Daoy (cell line): ENCODE results near the gene VMO1. TPM values are rescaled to one million over a fixed set of nuclear protein-coding genes. Genes with fewer than 3 reads are reported as not detected.

Experiments
- DNase-seq: peaks from one replicate; pipeline ENCODE4 v3.0.0-alpha.2; 2015; ENCODE audit warnings: low read depth
- total RNA-seq: library from RNA; depleted of rRNA; stranded (reverse); fragments of >200 nt; shearing (Covaris generic); gene quantifications from 2 replicates; pipeline ENCODE4 v1.2.3, GENCODE V29; 2014

The VMO1 gene
- total RNA-seq, 1 experiment from 2014 or later: not detected

- no peak for DNase-seq
Measured at GRCh38 chr17:4800462-4801196, 14.5 kb upstream of the VMO1 start.

GRCh38 chr17:4796552-4796920, 10.4 kb upstream of the VMO1 start:
- DNase-seq: peak; percentile 67

DNA sequence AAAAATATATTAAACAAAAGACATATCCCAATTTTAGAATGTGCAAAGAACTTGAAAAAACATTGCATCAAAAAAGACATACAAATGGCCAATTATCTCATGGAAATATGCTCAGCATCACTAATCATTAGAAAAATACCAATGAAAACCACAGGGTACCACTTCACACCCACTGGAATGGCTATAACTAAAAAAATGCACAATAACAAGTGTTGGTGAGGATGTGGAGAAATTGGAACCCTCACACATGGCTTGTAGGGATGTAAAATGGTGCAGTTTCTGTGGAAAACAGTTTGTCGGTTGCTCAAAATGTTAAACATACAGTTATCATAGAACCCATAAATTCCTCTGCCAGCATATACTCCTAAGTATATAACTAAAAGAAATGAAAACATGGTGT, 9.0 kb upstream of the VMO1 start:
- DNase-seq: no peak

DNA sequence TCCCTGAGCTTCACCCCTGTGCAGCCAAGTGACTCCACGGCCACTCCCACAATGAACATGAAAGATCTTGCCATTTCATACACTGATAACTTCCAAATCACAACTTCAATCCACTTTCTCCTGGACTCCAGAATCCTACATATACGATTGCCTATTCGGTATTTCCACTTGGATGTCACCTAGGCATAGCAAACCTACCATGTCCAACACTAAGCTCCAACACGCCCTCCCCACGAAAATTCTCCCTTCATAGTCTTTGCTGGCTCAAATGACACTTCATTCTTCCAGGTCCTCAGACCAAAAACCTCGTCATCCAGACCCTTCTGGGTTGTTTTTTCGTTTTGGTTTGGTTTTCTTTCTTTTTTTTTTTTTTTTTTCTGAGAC, 4.5 kb upstream of the VMO1 start:
- no peak for DNase-seq

DNA sequence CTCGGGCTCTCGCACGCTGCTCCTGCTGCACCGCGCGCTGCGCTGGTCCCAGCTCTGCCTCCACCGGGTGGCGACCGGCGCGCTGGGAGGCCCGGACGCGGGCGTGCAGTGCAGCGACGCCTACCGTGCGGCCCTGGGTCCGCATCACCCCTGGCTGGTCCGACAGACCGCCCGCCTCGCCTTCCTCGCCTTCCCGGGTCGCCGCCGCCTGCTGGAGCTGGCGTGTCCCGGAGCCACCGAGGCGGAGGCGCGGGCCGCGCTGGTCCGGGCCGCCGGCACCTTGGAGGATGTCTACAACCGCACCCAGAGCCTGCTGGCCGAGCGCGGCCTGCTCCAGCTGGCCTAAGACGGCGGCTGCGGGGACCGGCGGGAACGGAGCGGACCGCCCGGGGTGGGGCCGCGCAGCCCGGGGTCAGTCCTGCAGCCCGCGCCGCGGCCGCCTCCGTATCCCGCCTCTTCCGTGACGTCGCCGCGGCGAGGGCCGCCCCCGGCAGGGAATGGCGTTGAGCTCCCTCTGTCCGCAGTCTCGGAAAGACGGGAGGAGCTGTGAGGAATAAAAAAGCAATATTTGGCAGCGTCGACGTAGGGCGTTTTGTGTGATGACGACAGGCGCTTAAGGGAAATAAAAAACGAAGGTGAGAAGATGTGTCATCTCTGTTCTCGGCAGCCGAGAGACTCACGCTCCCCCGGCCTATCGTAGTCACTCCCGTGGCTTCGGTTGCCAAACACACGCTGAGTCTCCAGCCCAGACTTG, 4.0 kb upstream of the VMO1 start:
- peak; percentile 93 for DNase-seq

DNA sequence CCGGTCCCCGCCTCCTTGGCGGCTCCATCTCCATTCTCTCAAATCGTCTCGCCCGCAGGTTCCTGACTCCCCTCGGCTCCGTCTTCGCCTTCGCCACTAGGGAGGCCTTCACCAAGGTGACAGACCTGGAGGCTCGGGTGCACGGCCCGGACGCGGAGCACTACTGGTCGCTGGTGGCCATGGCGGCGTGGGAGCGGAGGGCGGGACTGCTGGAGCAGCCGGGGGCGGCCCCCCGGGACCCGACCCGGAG, 3.5 kb upstream of the VMO1 start:
- no peak for DNase-seq

- no peak for DNase-seq
Measured at GRCh38 chr17:4788807-4789700, 2.9 kb upstream of the VMO1 start, which contains the start of gene GLTPD2. Gene GLTPD2 (plus strand): TSS chr17:4788964. CDS start chr17:4789012, 48 bp downstream.

DNA sequence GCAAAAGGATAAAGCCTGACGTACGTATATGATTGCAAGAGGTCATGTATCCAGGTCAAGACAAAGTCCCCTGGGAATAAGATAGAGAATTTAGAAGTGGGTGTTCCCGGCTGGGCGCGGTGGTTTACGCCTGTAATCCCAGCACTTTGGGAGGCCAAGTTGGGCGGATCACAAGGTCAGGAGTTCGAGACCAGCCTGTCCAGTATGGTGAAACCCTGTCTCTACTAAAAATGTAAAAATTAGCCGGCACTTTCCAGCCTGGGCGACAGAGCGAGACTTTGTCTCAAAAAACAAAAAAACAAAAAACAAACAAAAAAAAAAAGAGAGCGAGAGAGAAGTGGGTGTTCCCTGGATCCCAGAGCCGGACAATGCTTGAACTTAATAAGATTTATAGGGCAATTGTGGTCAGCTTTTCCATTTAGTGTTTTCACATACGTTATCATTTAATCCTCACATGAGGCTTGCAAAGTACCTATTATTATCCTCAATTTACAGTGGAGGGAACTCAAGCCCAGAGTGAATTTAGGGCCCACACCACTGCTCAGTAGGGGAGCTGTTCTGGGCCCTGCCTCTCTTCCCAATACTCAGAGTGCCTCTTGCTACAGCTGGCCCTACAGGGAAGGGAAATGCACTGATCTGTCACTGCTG, 2.1 kb upstream of the VMO1 start:
- DNase-seq: no peak

GRCh38 chr17:4786516-4786915, 352 bp upstream of the VMO1 start:
- DNase-seq: no peak

GRCh38 chr17:4785311-4786105, 656 bp downstream of the VMO1 start:
- no peak for DNase-seq

GRCh38 chr17:4782652-4783051, 3.5 kb downstream of the VMO1 start:
- no peak for DNase-seq

GRCh38 chr17:4780325-4780955, 5.7 kb downstream of the VMO1 start:
- no peak for DNase-seq

DNA sequence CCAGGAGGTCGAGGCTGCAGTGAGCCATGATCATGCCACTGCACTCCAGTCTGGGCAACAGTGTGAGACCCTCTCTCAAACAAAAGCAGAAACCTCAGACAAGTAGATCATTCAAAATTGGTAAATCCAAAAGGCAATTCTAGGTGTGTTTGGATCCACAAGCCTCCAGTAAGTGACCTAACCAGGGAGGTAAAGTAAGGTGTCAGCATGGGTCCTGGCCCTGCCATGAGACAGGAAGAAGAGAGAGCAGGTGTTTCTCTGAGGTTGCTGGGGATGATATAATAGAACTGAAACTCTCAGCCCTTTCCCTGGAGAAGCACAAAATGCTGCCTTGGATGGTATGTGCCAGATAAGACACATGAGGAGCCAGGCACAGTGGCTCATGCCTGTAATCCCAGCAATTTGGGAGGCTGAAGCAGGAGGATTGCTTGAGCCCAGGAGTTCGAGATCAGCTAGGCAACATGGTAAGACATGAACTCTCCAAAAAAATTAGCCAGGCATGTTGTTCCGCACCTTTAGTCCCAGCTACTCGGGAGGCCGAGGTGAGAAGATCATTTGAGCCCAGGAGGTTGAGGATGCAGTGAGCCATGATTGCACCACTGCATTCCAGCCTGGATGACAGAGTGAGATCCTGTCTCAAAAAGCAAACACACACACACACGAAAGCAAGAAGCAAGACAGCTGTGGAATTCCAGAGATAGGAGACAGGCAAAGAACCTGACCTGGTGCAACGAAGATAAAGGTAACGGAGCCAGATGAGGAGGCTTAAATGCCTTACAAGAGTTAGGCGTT, 8.0 kb downstream of the VMO1 start:
- no peak for DNase-seq

GRCh38 chr17:4772235-4772613, 13.9 kb downstream of the VMO1 start:
- no peak for DNase-seq

GRCh38 chr17:4771519-4772234, 14.5 kb downstream of the VMO1 start, which contains the start of gene TM4SF5:
Gene TM4SF5 (plus strand): TSS chr17:4771886. CDS start chr17:4771923, 37 bp downstream.
- DNase-seq: peak; percentile 62

DNA sequence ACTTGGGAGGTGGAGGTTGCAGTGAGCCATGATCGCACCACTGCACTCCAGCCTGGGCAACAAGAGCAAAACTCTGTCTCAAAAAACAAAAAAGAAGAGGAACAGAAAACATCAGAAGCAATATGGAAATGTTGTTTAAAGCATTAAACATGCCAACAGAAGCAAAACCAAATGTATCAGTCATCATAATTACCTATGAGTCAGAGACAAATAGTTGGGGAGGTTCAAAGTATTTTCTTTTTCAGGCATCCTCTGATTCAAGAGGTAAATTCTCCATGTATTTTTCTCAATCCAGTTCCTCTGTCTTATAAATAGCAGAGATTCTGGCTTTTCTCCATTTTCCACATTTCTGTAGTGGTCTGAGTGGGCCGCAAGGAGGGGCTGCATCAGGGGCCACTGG, 16.5 kb downstream of the VMO1 start:
- no peak for DNase-seq

- DNase-seq: no peak
Measured at GRCh38 chr17:4768298-4768697, 17.9 kb downstream of the VMO1 start.

DNA sequence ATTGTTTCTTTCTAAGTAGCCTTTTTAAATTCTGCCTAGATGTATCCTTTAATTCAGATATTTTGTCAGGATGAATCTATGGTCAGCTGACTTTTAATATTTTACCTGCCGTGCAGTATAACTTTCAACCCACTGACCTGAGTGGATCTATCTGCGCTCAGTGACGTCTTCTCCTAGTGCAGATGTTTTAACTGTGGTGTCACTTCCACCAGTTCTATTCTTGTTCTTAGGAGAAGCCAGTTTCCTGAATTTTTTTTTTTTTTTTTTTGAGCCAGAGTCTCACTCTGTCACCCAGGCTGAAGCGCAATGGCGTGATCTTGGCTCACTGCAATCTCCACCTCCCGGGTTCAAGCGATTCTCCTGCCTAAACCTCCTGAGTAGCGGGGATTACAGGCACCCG, 19.4 kb downstream of the VMO1 start:
- DNase-seq: no peak

GRCh38 chr17:4766201-4766600, 20.0 kb downstream of the VMO1 start:
- no peak for DNase-seq
